AG04449 (cell line): ENCODE data around the gene SRMS.

Source experiments
- CTCF ChIA-PET: fragments of 350-600 bp; formaldehyde crosslinking; extraction: SDS; loops from one replicate; lab custom pipeline; 2021; ENCODE audit warnings: antibody characterized with exemption; lab: Yijun Ruan, JAX
- POLR2A ChIA-PET: fragments of 400-600, 350-600 bp; formaldehyde crosslinking; extraction: SDS; loops from one replicate; lab custom pipeline; 2020; ENCODE audit warnings: antibody characterized with exemption, inconsistent platforms; lab: Yijun Ruan, JAX
- DNase-seq: peaks from one replicate; pipeline ENCODE4 v3.0.0-alpha.2; 2010; ENCODE audit warnings: low read depth, low spot score
- H3K4me3 ChIP-seq: 2 replicates; pipeline ENCODE4 v1.5.1; 2011; ENCODE audit warnings: low read depth, mild to moderate bottlenecking, control low read depth, low read length
- CTCF ChIP-seq: IDR thresholded peaks from one replicate; pipeline ENCODE4 v1.5.1; 2011; ENCODE audit warnings: mild to moderate bottlenecking, moderate library complexity, low read length, control low read depth, inconsistent platforms; ENCODE audit not compliant: insufficient read depth; ENCODE audit errors: missing control alignments

Gene SRMS

GRCh38 chr20:63570281-63571086 lies 22.9 kb upstream of the SRMS start:
- POLR2A ChIA-PET: no interaction called here
- no peak overlapping the region for H3K4me3 ChIP-seq
- CTCF ChIA-PET: no interaction called here
- DNase-seq: no peak
- TF ChIP-seq CTCF: no peak

GRCh38 chr20:63568986-63569949 lies 21.7 kb upstream of the SRMS start:
- no peak for TF ChIP-seq CTCF
- POLR2A ChIA-PET: no interaction called here
- CTCF ChIA-PET: no interaction called here
- no peak overlapping the region for H3K4me3 ChIP-seq
- DNase-seq: no peak

- CTCF ChIA-PET: interaction anchor here (1.4 kb wide), 1 partner anchor 31 kb away, joined by 3 read pairs; the partner anchor contains the start of gene PTK6
Measured at GRCh38 chr20:63568170-63568981, 20.8 kb upstream of the SRMS start.

GRCh38 chr20:63567386-63568169 lies 20.0 kb upstream of the SRMS start:
- DNase-seq: no peak
- no peak for TF ChIP-seq CTCF
- ChIA-PET CTCF (interaction anchor here (0.6 to 1.4 kb wide), 2 partner anchors 19 to 30 kb away, joined by 3 read pairs; partner anchors contain the start of gene PTK6), POLR2A (no interaction called here)
- no peak overlapping the region for H3K4me3 ChIP-seq

More at GRCh38 chr20:63568170-63568981, 20.8 kb upstream of the SRMS start:
- H3K4me3 ChIP-seq: no peak overlapping the region
- POLR2A ChIA-PET: no interaction called here
- no peak for DNase-seq
- TF ChIP-seq CTCF: no peak

GRCh38 chr20:63567136-63567385 lies 19.5 kb upstream of the SRMS start:
- no peak for TF ChIP-seq CTCF
- ChIA-PET CTCF (interaction anchor here (1.4 kb wide), 1 partner anchor 29 kb away, joined by 3 read pairs; the partner anchor contains the start of gene PTK6), POLR2A (no interaction called here)
- H3K4me3 ChIP-seq: no peak overlapping the region
- no peak for DNase-seq
